Measurements from ENCODE around the gene ANO9. TPM values are rescaled to one million over a fixed set of nuclear protein-coding genes. Genes with fewer than 3 reads are reported as not detected.

The ANO9 gene
- total RNA-seq, 1 experiment from 2014 or later = 16.6 TPM

GRCh38 chr11:446891-447290, 5.1 kb upstream of the ANO9 start:
- TF ChIP-seq, protein P1, sequence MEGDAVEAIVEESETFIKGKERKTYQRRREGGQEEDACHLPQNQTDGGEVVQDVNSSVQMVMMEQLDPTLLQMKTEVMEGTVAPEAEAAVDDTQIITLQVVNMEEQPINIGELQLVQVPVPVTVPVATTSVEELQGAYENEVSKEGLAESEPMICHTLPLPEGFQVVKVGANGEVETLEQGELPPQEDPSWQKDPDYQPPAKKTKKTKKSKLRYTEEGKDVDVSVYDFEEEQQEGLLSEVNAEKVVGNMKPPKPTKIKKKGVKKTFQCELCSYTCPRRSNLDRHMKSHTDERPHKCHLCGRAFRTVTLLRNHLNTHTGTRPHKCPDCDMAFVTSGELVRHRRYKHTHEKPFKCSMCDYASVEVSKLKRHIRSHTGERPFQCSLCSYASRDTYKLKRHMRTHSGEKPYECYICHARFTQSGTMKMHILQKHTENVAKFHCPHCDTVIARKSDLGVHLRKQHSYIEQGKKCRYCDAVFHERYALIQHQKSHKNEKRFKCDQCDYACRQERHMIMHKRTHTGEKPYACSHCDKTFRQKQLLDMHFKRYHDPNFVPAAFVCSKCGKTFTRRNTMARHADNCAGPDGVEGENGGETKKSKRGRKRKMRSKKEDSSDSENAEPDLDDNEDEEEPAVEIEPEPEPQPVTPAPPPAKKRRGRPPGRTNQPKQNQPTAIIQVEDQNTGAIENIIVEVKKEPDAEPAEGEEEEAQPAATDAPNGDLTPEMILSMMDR (conservative IDR thresholded peaks at IDR 0.05; ENCODE audit: low read depth, low read length) = no peak
- TF ChIP-seq EZH2phosphoT487 (IDR thresholded peaks at IDR 0.05; ENCODE audit: borderline replicate concordance, low read length) (no peak), EZH2 (IDR thresholded peaks at IDR 0.05; ENCODE audit: low read length, unreplicated experiment) (no peak)
- Histone ChIP-seq H3K4me2 (ENCODE audit: low read length) (no peak overlapping the region), H3F3A (ENCODE audit: low read length, unreplicated experiment) (no peaks in the 10 kb centered on the region), H4K20me1 (ENCODE audit: low read length) (peaks cover 4% of the 10 kb centered on the region; the same call in 1 of the 2 replicates), H3K9me2 (replicated peaks; ENCODE audit: low read length) (no peaks in the 10 kb centered on the region), H3K9me3 (ENCODE audit: low read length) (no peaks in the 10 kb centered on the region), H3K4me3 (ENCODE audit: low read length) (no peak overlapping the region), H3K4me1 (ENCODE audit: insufficient read depth, low read length) (peaks cover 27% of the 10 kb centered on the region), H2AFZ (ENCODE audit: low read length) (no peak overlapping the region), H3K36me3 (ENCODE audit: low read depth, low read length) (no peaks in the 10 kb centered on the region), H3K79me2 (ENCODE audit: low read length) (peaks cover 26% of the 10 kb centered on the region), H3K9ac (ENCODE audit: low read length) (no peak overlapping the region), H3K27ac (ENCODE audit: low read length) (no peak overlapping the region), H3K27me3 (ENCODE audit: low read length) (no peaks in the 10 kb centered on the region)
- no TSS peak for BruUV-seq (replicated peaks)
- ChIA-PET CTCF (no interaction called here), POLR2A (ENCODE audit: unreplicated experiment) (no interaction called here)
- DNase-seq = no peak
- no peak for ATAC-seq
- intact Hi-C loops (cut with micrococcal nuclease) = loop anchor here (10.0 kb wide), 2 partner anchors 52 to 142 kb away; partner anchors contain the start of genes IFITM2 and PKP3

- no peaks in the 10 kb centered on the region for H3K9me3 ChIP-seq (ENCODE audit: low read length)
- DNase-seq = no peak
- no peak overlapping the region for H3K27ac ChIP-seq (ENCODE audit: low read length)
- intact Hi-C loops (cut with micrococcal nuclease) = loop anchor here (2.0 to 10.0 kb wide), 3 partner anchors 51 to 141 kb away; partner anchors contain the start of genes B4GALNT4, IFITM2 and PKP3
- H3K4me3 ChIP-seq (ENCODE audit: low read length) = no peak overlapping the region
- peaks cover 26% of the 10 kb centered on the region for H3K4me1 ChIP-seq (ENCODE audit: insufficient read depth, low read length)
- H3K79me2 ChIP-seq (ENCODE audit: low read length) = peaks cover 22% of the 10 kb centered on the region
- H3K4me2 ChIP-seq (ENCODE audit: low read length) = no peak overlapping the region
- ChIA-PET CTCF (no interaction called here), POLR2A (ENCODE audit: unreplicated experiment) (no interaction called here)
- no peak overlapping the region for H3K9ac ChIP-seq (ENCODE audit: low read length)
- H2AFZ ChIP-seq (ENCODE audit: low read length) = no peak overlapping the region
- TF ChIP-seq EZH2phosphoT487 (IDR thresholded peaks at IDR 0.05; ENCODE audit: borderline replicate concordance, low read length) = no peak
- no peak for TF ChIP-seq EZH2 (IDR thresholded peaks at IDR 0.05; ENCODE audit: low read length, unreplicated experiment)
- TF ChIP-seq, protein P1 (conservative IDR thresholded peaks at IDR 0.05; ENCODE audit: low read depth, low read length) = no peak
- H4K20me1 ChIP-seq (ENCODE audit: low read length) = no peaks in the 10 kb centered on the region
- ATAC-seq = no peak
- H3K27me3 ChIP-seq (ENCODE audit: low read length) = no peaks in the 10 kb centered on the region
- H3K36me3 ChIP-seq (ENCODE audit: low read depth, low read length) = no peaks in the 10 kb centered on the region
- no peaks in the 10 kb centered on the region for H3K9me2 ChIP-seq (replicated peaks; ENCODE audit: low read length)
- no TSS peak for BruUV-seq (replicated peaks)
- H3F3A ChIP-seq (ENCODE audit: low read length, unreplicated experiment) = no peaks in the 10 kb centered on the region
Measured at GRCh38 chr11:445765-446588, 4.2 kb upstream of the ANO9 start.
